Subcutaneous adipose tissue (tissue), 4 donors: ENCODE measurements around the gene CRYBG2. TPM values are rescaled to one million over a fixed set of nuclear protein-coding genes. Genes with fewer than 3 reads are reported as not detected.

ENCODE experiments used
- total RNA-seq, 4 donors: library from RNA; depleted of rRNA; stranded (reverse); fragments of >200 nt; gene quantifications; one replicate each; pipeline ENCODE4 v1.1.0, GENCODE V29; 2016
- TF ChIP-seq, protein P1 (sequence below): fragments of 450-650 bp; IDR thresholded peaks from one replicate; pipeline ENCODE4 v1.5.1; 2016; ENCODE audit warnings: low read depth, mild to moderate bottlenecking, control low read depth, antibody characterized with exemption, moderate library complexity

The CRYBG2 gene
- total RNA-seq, 4 donors from 2014 or later, result not detected

DNA sequence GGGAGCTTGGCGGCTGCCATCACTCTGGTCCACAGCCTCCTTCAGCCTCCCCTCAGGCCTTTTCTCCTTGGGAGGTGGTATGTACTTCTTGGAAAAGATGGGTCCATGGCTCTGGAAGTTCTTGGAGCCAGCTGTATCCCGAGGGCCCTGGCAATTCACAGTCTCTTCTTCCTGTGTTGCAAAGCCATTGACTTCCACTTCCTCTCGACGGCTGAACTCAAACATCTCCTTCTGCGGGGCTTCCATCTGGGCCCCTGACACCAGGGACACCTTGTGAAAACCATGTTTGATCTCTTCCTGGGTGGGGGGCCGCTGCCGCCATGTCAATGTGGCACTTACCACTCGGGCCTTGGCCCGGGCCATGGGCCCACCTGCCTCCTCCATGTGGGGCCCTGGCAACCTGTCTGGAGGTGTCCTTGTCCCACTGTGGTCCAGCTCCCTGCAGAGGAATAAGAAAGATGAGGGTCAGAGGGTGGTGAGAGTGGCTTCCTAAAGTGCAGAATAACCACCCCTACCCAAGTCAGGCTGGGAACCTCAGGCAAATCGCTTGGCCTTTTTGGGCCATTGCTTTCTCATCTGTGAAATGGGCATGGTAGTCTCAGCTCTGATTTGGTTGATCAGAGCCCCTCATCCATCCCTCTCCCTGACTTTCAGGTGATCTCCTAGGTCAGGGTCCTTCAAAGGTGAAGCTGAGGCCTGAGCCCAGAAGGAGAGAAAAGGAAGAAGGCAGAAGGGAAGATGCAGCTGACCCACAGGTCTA, 7.5 kb downstream of the CRYBG2 start:
- TF ChIP-seq, protein P1, sequence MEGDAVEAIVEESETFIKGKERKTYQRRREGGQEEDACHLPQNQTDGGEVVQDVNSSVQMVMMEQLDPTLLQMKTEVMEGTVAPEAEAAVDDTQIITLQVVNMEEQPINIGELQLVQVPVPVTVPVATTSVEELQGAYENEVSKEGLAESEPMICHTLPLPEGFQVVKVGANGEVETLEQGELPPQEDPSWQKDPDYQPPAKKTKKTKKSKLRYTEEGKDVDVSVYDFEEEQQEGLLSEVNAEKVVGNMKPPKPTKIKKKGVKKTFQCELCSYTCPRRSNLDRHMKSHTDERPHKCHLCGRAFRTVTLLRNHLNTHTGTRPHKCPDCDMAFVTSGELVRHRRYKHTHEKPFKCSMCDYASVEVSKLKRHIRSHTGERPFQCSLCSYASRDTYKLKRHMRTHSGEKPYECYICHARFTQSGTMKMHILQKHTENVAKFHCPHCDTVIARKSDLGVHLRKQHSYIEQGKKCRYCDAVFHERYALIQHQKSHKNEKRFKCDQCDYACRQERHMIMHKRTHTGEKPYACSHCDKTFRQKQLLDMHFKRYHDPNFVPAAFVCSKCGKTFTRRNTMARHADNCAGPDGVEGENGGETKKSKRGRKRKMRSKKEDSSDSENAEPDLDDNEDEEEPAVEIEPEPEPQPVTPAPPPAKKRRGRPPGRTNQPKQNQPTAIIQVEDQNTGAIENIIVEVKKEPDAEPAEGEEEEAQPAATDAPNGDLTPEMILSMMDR, result no peak

DNA sequence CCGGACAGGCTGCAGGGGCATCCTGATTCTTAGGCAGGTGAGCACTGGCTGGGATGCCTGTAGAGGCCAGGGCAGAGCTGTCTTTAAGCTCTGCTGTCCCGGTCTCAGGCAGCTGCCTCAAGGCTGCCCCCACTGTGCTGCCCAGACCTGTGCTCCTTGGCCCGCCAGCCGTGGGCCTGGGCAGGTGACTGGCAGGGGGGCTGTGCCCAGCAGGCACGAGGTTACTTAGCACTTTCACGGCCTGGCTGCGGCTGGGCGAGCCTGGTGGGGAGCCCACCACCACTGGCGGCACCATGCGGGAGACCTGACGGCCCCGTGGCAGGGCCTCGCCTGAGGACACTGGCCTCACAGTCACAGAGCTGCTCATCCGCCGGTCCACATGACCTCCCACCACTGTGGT, 8.2 kb downstream of the CRYBG2 start:
- TF ChIP-seq, protein P1, result no peak

DNA sequence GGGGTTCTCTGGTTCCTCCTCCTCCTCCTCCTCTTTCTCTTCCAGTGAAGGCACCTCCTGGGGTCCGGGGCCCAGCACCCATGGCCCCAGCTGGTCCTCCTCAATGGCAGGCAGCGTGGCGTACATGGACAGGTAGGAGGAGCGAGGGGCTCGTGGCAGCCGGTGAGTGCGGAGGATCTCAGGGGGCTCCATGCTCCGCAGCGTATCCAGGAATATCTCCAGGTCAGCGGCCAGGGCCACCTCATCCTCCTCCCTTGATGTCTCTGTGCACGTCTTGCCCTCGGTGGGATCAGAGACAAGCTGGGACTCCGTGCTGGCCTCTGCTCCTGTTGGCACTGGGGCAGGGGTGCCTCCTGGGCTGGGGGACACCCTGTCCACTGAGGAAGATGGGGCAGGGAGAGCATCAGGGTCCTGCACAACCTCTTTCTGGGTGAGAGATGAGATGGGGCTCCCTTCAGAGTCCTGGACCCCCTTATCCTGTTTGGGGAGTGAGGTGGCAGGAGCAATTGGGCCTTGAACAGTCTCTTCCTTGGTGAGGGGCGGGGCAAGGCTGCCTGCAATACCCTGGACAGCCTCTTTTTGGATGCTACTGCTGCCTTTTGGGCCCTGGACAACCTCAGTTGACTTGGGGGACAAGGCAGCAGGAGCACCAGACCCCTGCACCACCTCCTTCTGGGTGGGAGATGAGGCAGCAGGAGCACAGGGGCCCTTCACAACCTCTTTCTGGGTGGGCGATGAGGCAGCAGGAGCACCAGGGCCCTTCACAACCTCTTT, 9.6 kb downstream of the CRYBG2 start:
- TF ChIP-seq, protein P1, result no peak

DNA sequence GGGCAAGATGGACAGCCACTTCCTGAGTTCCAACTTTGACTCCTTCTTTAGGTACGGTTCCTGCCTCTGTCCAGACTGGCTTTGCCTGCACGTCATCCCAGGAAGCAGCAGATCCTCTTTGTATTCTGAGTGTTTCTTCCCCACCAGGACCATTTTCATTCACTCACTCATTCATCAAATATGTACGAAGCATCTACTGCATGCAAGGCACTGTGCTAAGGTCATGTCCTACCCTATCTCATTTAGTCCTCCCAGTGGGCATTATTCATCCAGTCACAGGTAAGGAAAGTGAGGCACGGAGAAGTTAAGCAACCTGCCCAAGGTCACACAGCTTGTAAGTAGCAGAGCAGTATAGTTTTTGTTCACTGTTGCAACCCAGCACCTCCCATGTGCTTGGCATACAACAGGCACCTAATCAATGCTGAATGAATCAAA, 13.9 kb downstream of the CRYBG2 start:
- TF ChIP-seq, protein P1, result no peak

DNA sequence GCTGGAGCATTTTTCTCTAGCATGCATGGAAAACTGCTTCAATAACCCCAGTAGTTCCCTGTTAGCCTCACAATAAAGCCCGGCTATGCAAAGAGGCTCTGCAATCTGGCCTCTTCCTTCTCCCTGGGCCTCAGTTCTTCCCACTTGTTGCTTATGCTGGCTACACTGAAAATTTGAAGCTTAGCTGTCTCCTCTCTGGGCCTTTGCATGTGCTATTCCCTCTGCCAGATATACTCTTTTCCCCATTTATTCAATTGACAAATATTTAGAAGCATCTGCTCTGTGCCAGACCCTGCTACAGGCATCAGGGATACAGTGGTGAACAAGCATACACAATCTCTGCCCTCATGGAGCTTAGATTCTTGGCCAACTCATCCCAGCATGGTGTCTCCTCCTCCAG, 15.3 kb downstream of the CRYBG2 start:
- TF ChIP-seq, protein P1, result no peak

DNA sequence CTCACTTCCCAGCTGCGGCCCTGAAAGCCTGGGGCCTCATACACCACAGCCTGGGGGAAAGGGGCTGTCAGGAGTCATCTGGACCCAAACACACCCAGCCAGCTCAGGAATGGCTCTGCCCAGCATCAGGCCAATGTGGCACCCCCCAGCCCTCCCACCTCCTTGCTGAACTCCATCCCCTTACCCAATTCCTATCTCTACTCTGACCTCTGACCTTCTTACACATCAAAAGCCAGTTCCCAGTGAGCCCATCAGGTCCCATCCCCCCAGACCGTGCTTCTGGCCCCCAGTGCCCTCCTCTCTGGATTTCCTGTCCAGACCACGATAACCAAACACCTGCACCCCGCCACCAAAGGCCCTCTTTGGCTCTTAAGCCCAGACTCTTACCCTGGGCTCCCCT, 16.3 kb downstream of the CRYBG2 start:
- TF ChIP-seq, protein P1, result no peak

DNA sequence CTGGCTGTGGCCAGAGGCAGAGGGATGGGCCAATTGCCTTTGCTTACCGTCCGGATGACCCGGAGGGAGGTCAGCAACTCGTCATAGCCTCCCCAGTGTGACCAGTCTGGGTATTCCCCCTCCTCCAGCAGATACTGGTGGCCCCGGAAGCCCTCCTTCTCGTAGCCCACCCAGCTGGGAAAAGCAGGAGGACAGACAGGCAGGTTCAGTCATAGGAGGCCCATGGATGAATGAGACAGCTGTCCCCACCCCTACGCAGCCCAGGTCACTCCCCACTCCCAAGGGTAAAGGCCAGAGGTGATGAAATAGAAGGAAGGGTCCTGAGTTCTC, 16.8 kb downstream of the CRYBG2 start:
- TF ChIP-seq, protein P1, result no peak
